GM18870 (cell line): ENCODE measurements around the gene GALNT16.
"Not testable (repeated sequence)": the region's sequence is repeated elsewhere in the genome, so short reads cannot be mapped to it uniquely, and the experiment has no call there.

Experiments
- ATAC-seq: cut with Tn5 transposase; IDR thresholded peaks from one replicate; pipeline ENCODE4 v1.9.1; 2021; ENCODE audit warnings: moderate library complexity; ENCODE audit not compliant: unreplicated experiment

GALNT16 gene

DNA sequence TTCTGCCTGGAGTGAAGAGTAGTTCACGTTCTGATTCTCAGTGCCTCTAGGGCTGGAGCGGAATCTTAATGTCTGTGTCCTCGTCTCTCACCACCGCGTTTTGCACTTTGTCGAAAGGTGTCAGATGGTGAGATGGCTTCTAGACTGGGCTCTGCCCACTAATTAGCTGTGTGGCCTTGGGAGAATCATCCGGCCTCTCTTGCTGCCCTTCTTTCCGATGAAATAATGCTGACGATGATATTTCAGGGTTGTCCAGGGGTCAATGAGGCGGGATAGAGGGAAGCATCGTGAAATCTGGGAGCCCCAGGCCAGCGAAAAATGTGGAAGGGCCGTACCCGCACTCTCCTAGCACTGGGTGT is 811 bp upstream of the GALNT16 start:
- no peak for ATAC-seq

DNA sequence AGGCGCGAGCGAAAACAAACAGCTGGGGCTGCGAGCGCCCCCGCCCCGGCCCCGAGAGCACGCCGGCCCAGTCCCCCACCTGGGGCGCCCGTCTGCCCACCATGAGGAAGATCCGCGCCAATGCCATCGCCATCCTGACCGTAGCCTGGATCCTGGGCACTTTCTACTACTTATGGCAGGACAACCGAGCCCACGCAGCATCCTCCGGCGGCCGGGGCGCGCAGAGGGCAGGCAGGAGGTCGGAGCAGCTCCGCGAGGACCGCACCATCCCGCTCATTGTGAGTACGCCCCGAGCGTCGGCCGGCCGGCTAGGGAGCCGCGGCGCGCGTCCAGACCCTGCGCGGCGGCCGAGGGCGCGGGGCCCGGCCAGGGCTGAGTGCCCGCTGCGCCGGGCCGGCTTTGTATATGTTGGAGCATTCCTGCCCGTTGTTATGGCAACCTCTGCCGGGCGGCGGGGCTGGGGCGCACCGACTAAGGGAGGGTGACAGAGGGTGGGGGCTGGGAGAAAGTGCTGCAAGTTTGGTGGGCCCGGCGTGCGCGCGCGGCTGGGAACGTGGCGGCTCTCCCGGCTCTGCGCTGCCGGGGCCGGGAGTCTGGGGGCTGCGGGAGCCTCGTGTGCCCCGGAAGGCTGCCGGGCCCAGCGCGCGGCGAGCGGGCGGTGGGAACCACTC is 367 bp downstream of the GALNT16 start:
- no peak for ATAC-seq

DNA sequence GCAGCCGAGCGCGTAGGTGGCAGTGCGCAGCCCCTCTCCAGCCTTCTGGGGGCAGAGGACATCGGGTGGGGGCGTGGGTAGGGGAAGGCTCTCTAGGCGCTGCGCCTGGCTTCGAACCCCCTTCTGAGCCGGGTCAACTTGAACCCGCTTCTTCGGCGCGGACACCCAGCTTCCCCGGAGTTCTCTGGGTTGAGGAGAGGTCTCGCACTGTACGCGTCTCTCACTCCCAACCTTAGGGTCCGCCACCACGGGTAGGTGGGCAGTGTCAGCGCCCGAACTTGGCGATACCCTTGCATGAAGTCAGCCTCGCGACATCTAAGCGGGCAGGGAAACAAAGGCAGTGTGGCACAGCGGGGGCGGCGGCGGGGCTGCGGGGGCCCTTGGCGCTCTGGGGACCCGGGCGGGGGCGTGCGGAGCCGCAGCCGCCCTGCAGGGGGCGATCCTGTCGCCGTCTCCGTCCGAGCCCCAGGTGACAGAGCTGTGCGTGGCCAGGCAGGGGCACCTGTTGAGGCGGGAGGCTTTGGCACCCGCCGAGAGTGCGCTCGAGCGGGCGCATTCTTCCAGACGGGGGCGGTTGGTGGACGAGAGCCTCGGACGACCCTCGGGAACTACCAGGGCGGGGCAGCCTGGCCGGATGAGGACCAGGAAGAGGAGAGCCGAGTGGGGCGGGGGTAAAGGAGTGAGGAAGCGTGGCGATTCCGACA is 1.1 kb downstream of the GALNT16 start:
- no peak for ATAC-seq

DNA sequence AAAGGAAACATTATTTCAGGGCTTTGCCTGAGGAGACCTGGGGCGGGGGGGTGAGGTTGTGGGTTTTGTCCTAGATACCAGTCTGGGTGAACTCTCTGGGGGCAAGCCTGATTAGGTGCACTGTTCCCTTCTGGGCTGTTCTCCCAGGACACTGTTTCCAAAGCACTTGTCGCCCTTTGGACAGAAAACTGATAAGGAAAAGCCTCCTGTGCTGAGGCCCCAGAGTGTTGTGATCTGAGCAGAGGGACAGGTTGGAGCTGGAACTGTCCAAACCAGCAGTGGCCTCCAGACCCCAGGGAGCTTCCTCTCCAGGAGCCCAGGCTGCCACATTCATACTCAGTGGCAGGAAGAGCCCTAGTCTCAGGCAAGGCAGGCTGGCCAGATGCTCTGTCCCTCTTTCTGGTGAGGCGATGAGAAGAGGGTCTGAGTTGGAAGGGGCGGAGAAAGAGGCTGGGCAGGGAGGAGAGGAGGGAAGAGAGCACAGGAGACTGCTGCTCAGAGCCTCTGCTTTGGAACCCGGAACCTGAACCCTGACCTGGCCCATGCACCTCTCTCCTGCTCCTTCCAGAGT is 1.9 kb downstream of the GALNT16 start:
- ATAC-seq: no peak

DNA sequence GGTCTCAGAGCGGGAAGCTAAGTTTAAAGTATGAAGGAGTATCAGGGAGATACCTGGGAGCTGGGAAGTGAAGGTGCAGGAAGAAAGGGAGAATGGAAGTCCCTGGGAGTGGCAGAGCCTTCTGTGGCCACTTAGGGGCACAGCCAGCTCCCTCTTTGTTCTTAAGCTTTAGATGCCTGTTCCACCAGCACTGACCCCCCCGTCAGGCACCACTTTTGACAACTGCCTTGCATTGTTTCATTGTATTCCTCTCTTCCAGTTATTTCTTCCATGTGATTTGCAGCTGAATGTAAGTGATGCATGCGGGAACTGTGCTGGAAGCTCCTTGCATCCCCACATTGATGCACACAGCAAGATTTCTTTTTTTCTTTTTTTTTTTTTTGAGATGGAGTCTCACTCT is 2.6 kb downstream of the GALNT16 start:
- no peak for ATAC-seq

DNA sequence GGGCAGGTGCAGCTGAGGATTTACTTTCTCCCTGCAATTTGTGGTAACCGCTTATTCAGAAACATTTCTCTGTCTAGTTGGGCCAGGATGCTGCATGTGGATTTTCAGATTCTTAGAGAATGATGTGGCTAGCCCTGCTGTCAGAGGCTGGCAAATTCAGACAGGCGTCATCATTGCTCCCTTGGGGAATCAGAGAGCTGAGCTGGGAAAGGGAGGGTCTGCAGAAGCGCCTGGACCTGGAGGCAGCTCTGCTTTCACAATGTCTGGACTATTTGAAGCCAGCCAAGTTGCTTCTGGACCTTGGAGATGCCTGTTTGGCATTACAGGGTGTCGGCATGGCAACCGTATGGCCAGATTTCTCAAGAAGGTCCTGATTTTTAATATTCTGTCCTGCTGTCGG is 3.4 kb downstream of the GALNT16 start:
- no peak for ATAC-seq

DNA sequence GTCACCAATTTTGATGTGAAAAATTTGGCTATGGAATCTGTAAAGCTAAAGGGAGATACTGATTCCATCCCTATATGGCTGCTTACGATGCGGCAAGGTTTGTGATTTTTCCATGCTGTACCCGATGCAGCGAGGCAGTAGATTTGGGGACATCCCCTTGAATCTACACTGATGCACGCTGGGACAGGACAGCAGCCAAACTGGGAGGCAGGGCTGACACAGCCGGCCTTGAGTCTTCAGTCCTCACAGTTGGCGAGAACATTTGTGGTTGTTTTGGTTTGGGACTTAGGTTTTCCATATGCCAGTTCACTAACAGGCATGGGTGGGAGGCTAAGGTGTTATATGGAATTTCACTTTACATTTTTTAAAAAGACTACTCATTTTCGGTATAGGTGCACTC is 3.8 kb downstream of the GALNT16 start:
- no peak for ATAC-seq

DNA sequence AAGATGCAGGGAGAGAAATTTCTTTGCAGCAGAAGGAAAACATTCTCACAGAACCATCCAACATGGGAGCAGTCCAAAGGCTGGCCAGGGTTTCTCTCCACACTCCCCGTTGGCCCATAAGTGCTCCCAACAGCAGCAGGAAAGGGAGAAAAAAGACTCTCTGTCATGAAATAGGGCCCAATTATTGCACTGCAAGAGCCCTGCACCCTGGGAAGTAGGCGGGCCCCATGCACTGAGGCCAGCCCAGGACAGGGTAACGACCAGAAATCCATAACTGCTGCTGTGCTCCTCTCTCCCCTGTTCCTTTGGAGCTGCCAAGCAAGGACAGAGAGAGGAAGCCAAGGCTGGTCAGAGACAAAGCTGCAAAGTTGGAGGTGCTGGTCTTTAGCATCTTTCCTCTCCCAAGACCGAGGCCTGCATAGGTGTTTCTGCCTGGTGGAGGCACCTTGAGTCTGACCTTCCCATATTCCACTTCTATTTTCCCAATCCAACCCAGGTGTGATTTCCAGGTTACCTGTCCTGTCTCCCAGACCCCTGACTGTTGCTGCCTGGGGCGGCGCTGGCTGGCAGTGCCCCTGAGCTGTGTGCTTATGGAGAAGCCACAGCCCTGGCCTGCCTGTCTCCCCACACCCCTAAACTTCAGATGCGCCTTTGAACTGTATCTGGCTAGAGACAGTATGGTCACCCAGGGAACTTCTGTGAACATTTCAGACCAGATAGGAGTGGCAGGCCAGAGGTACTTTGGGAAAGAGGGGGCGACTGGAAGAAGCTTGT is 6.8 kb downstream of the GALNT16 start:
- no peak for ATAC-seq

DNA sequence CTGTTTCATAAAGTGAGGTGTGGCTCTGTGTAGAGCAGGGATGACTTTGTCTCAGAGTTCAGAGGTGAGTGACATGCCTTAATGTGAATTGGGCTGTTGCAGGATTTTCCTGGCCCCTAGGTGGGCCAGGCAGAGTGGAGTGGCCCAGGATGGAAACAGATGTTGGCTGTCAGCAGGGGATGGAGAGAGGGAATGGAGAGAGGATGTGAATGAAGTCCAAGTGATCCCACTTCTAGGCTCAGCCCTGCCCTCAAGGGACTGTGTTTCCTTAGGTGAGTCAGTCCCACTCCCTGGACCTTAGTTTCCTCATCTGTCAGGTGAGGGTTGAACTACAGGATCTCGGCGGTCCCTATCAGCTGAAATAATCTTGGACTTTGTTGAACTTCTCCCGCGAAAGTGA is 7.5 kb downstream of the GALNT16 start:
- no peak for ATAC-seq

DNA sequence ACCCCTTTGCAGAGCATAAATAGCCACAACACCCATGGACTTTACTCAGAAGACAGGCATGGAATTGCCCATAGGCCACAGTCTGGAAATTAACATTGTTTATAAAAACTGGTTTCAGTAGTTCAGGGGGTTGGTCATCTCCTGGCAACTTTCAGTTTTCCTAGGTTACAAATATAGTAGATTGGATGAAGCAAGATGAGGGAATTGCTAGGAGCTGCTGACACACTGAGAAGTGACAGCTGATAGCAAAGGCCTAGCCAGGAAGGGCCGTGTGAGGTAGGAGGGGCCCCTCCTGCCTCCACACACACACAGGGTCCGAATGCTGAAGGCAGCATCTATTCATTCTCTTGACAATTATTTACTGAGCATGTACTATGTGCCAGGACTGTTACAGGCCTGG is 8.3 kb downstream of the GALNT16 start:
- no peak for ATAC-seq

DNA sequence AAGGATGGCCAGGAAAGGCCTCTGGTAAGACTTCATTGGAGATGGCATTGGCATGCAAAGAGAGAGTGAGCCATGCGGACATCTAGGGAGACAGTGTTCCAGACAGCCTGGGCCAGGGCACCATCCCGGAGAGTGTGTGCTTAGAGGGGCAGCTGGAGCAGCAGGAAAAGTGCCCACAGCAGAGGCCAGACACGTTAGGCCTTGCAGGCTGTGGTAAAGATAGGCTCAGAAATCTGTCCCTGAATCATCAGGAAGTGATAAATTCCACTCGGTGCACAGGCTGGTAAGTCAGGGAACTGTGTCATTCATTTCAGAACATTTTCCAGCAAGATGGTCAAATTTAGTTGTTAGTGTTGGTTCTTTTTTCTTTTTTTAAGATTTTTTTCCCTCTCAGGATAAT is 8.8 kb downstream of the GALNT16 start:
- no peak for ATAC-seq

DNA sequence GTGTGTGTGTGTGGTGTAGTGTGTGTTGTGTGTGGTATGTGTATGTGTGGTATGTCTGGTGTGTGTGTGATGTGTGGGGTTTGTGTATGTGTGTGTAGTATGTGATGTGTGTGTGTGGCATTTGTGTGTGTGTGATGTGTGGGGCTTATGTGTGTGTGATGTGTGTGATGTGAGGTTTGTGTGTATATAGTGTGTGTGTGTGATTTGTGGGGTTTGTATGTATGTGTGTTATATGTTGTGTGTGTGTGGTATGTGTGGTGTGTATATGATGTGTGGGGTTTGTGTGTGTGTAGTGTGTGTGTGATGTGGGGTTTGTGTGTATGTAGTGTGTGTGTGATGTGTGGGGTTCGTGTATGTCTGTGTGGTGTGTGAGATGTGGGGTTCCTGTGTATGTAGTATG is 9.4 kb downstream of the GALNT16 start:
- ATAC-seq: no peak

DNA sequence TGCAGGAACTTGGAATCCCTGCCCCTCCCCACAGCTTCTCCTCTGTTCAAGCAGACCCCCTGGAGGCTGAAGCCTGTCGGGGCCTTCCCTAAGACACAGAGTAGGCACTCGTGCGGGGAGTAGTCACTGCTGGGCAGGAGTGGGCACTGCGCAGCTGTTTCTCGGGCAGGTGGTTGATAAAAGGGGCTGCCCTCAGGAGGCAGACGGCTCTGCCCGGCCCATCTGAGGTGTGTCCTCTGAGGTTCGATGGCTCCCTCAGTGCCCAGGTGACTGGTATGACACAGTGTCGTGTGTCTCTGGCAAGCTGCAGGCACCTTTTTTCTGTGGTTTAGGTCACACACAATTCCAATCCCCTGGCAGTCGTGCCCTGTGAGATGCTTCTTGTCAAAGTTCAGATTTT is 10.1 kb downstream of the GALNT16 start:
- no peak for ATAC-seq

DNA sequence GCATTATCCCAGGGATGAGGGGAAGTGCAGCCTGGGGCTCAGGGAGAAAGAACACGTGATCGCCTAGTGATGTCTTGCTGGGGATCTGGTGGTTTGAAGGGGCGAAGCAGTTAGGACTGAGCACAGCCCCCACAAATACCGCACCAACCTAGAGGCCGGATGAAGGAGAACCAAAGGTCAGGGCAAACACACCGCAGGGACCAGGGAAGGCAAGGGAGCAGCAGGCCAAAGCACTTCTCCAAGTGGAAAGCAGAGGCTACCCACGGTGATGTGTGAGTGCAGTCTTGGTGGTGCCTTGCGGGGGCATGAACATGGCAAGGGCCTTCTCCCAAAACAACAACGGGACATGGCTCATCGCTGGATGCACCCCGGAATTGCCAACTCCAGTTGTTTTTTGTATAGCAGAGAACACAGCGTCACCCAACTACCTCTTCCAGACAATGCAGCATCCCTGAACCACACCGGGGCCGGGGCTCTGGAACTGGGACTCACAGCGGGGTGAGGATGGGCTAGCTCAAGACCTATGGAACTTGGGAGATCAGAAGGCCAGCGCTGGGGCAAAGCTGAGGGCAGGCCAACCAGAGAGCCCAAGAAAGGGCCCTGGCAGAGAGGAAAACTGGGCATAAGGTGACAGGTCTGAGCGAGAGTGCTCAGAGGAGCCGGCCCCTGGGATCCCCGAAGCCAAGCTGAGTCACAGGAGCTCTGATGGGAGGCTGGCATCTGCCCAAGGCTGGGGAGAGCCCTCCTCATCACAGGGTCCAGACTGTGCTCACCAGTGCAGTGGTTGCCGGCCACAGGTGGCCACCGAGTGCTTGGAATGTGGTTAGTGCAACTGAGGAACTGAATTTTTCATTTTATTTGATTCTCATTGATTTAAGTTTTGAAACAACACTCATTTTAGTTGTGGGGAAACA is 11.1 kb downstream of the GALNT16 start:
- ATAC-seq: no peak

DNA sequence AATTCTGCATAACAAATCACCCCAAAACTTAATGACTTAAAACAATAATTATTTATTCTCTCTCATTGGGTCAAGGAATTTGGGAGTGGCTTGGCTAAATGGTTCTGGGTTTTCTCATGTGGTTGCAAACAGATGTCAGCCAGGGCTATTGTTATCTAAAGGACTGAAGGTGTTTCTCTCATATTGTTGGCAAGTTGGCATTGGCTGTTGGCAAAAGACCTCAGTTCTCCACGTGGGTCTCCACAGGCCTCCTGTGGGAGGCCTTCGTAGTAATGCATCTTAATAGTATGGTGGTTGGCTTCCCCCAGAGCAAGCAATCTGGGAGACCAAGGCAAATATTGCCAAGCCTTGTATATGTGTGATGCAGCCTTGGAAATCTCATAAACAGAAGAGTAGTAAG is 14.4 kb downstream of the GALNT16 start:
- ATAC-seq: no peak

DNA sequence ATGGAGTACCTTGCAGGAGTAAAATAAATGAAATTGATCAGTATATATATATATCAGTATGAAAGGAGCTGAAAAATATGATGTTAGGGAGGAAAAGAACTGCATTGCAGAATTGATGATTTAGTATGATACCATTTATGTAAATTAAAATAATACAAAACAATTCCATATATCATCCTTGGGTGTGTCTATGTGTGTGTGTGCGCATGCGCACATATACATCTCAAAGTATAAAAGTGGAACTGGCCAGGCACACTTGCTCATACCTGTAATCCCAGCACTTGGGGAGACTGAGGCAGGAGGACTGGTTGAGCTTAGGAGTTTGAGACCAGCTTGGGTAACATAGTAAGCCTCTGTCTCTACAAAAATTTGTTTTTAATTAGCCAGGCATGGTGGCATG is 15.4 kb downstream of the GALNT16 start:
- no peak for ATAC-seq

DNA sequence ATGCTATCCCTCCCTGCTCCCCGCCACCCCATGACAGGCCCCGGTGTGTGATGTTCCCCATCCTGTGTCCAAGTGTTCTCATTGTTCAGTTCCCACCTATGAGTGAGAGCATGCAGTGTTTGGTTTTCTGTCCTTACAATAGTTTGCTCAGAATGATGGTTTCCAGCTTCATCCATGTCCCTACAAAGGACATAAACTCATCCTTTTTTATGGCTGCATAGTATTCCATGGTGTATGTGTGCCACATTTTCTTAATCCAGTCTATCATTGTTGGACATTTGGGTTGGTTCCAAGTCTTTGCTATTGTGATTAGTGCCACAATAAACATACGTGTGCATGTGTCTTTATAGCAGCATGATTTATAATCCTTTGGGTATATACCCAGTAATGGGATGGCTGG is 17.4 kb downstream of the GALNT16 start:
- not testable (repeated sequence) for ATAC-seq

DNA sequence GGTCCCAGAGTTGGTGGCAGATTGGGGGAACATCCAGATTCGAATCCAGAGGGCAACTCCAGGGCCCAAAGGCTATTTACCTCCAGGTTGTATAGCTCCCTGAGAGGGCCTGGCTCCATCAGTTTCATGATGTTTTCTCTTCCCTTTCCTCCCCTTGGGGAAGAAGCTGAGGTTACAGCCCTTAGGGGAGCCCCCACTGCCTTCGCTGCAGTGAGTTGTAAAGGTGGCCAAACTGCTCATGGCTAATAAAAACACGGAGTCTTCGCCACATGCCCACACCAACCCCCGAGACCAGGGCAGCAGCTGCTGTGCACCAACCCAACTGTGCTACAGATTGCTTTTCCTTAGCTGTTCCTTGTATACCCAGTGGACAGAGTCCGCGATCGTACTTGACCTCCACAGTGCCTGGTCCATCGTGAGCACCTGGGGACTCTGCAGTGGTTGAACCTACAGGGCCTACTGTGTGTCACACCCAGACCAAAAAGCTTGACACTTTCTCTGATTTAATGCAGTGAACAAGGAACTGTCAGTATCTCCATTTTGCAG is 20.9 kb downstream of the GALNT16 start:
- ATAC-seq: no peak

DNA sequence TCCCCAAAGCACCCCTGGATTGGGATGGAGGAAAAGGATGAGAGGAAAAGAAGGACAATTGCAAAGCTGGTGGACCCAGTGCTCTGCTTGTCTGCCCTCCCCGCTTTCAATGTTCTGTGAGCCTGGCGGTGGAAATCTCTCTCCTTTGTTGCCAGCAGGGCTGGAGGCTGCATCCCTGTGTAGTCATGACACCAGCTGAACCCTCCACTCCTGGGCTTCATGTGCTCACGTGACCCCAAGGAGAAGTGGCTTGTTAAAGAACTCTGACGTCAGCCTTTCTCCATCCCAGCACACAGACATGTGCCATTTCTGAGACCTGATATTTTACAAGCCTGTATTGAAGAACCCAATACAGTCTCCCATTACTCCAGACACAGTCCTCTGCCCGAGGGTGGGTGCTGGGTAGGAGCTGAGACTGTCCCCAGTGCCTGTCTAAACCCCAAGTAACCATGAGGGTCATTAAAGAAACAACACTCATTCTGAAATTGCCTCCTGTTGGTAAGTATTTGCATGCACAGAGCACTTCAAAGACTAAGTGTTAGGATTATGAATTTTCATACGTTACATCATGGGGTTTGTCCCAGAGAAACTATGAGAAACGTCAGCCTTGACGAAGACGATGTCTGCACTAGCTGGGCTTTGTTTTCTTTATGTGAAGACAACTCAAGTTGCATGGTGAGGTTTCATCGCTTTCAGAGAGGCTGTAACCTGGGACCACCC is 21.7 kb downstream of the GALNT16 start:
- ATAC-seq: no peak

DNA sequence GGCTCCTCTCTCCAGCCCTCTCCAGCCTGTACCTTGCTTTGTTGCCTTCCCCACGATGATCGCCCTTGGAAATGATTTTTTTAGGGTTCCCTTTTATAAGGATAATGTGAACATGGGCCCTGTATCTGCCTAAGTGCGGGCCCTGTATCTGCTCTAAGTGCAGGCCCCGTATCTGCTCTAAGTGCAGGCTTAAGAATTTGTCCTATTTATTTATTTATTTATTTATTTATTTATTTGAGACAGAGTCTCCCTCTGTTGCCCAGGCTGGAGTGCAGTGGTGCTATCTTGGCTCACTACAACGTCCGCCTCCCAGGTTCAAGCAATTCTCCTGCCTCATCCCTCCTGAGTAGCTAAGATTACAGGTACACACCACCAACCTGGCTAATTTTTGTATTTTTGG is 22.5 kb downstream of the GALNT16 start:
- ATAC-seq: no peak
